HEK293 (cell line): ENCODE data around the gene PARP2.

Experiments used
- HOXA7 ChIP-seq: sonication (generic); formaldehyde crosslinking; IDR thresholded peaks from 2 replicates; pipeline ENCODE4 v1.8.1; 2022; ENCODE audit warnings: missing genetic modification reagents, borderline replicate concordance
- TRIM28 ChIP-seq: IDR thresholded peaks from 2 replicates; pipeline ENCODE4 v1.6.1; 2011; ENCODE audit warnings: low read length, control low read depth, borderline replicate concordance
- ZFP41 ChIP-seq: fragments of 450-650 bp; formaldehyde crosslinking; IDR thresholded peaks from 2 replicates; pipeline ENCODE4 v1.5.1; 2016; ENCODE audit warnings: missing biosample characterization, missing genetic modification characterization, borderline replicate concordance
- ZNF138 ChIP-seq: fragments of 450-650 bp; formaldehyde crosslinking; IDR thresholded peaks from 2 replicates; pipeline ENCODE4 v1.5.1; 2016; ENCODE audit warnings: missing biosample characterization, missing genetic modification characterization, borderline replicate concordance
- ZNF335 ChIP-seq: fragments of 450-650 bp; formaldehyde crosslinking; conservative IDR thresholded peaks from 2 replicates; pipeline ENCODE4 v1.5.1; 2016; ENCODE audit warnings: missing biosample characterization, missing genetic modification characterization
- ZNF473 ChIP-seq: fragments of 450-650 bp; formaldehyde crosslinking; IDR thresholded peaks from 2 replicates; pipeline ENCODE4 v1.5.1; 2017; ENCODE audit warnings: missing biosample characterization, missing genetic modification characterization
- TF ChIP-seq, protein P1 (sequence below): fragments of 450-650 bp; formaldehyde crosslinking; IDR thresholded peaks from 2 replicates; pipeline ENCODE4 v1.5.1; 2016; ENCODE audit warnings: missing biosample characterization, missing genetic modification characterization
- TF ChIP-seq, protein P2 (sequence below): fragments of 450-650 bp; formaldehyde crosslinking; IDR thresholded peaks from 2 replicates; pipeline ENCODE4 v1.5.1; 2016; ENCODE audit warnings: missing biosample characterization, missing genetic modification characterization

DNA sequence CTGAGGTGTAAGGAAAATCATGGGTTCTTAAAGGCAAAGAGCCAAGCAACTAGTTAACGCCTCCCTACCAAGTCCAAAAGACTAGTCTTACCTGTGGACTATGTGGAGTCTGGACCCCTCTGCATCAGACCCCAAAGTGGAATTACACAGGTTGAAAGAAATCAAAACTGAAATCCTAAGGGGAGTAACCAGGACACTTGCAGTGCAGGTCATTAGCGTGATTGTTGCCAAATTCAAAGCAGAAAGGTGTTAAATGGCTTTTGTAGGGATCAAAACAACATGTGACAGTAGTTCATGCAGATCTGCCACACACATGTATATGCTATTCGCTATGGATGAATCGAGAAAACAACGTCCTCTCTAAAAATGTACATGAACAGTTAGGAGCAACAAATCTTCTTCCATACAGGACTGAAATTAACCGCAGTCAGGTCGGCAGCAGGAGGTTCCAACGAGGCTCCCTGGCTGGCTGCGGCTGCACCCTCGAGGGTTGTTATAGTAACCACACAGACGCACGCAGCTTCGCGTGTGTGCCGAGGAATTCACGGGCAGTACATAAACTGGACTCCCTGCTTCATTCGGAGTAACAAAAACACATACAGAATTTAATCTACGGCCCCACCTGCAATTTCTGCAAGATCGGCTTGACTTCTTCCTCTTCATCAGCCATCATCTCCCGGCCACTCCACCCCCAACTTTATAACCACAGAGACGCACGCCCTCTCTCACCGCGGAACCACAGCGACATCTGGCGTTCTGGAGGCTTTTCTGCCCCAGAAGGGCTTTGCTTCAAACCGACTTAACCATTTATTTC, 38.0 kb upstream of the PARP2 start, which contains the start of gene TTC5:
- TF ChIP-seq, protein P1, sequence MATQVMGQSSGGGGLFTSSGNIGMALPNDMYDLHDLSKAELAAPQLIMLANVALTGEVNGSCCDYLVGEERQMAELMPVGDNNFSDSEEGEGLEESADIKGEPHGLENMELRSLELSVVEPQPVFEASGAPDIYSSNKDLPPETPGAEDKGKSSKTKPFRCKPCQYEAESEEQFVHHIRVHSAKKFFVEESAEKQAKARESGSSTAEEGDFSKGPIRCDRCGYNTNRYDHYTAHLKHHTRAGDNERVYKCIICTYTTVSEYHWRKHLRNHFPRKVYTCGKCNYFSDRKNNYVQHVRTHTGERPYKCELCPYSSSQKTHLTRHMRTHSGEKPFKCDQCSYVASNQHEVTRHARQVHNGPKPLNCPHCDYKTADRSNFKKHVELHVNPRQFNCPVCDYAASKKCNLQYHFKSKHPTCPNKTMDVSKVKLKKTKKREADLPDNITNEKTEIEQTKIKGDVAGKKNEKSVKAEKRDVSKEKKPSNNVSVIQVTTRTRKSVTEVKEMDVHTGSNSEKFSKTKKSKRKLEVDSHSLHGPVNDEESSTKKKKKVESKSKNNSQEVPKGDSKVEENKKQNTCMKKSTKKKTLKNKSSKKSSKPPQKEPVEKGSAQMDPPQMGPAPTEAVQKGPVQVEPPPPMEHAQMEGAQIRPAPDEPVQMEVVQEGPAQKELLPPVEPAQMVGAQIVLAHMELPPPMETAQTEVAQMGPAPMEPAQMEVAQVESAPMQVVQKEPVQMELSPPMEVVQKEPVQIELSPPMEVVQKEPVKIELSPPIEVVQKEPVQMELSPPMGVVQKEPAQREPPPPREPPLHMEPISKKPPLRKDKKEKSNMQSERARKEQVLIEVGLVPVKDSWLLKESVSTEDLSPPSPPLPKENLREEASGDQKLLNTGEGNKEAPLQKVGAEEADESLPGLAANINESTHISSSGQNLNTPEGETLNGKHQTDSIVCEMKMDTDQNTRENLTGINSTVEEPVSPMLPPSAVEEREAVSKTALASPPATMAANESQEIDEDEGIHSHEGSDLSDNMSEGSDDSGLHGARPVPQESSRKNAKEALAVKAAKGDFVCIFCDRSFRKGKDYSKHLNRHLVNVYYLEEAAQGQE (tag by site-specific recombination) = peak; percentile 32; the same call in 1 of the 2 replicates
- TF ChIP-seq ZFP41 (no peak), HOXA7 (CRISPR knock-in tag) (no peak), ZNF335 (peak; percentile 78), TRIM28 (peak; percentile 55), ZNF138 (tag by site-specific recombination) (no peak), ZNF473 (tag by site-specific recombination) (no peak)
- TF ChIP-seq, protein P2, sequence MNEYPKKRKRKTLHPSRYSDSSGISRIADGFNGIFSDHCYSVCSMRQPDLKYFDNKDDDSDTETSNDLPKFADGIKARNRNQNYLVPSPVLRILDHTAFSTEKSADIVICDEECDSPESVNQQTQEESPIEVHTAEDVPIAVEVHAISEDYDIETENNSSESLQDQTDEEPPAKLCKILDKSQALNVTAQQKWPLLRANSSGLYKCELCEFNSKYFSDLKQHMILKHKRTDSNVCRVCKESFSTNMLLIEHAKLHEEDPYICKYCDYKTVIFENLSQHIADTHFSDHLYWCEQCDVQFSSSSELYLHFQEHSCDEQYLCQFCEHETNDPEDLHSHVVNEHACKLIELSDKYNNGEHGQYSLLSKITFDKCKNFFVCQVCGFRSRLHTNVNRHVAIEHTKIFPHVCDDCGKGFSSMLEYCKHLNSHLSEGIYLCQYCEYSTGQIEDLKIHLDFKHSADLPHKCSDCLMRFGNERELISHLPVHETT (tag by site-specific recombination) = peak; percentile 84
